Psoas muscle (tissue), 8 donors: ENCODE measurements around the gene IHH. TPM values are rescaled to one million over a fixed set of nuclear protein-coding genes. Genes with fewer than 3 reads are reported as not detected.

Source experiments
- ATAC-seq, 4 donors: fragments of 200-7000 bp; cut with Tn5 transposase; one replicate each; pipeline ENCODE4 v1.9.1; 2020; ENCODE audit warnings: moderate library complexity in 3 of 4, mild to moderate bottlenecking in 2 of 4
- DNase-seq, 2 donors: peaks; one replicate each; pipeline ENCODE4 v3.0.0-alpha.2; 2020
- H3K27ac ChIP-seq: fragments of 200-600 bp; one replicate; pipeline ENCODE4 v1.8.0; 2022
- H3K27me3 ChIP-seq, 3 donors: fragments of 200-600 bp in 1 of 3; one replicate each; pipeline versions ENCODE4 v1.6.1 to v1.8.0; 2013 to 2022; ENCODE audit warnings: low read length in 2 of 3, mild to moderate bottlenecking in 2 of 3, moderate library complexity in 1 of 3; ENCODE audit not compliant: insufficient read depth in 3 of 3
- H3K36me3 ChIP-seq, 2 donors: fragments of 200-600 bp in 1 of 2; one replicate each; pipeline versions ENCODE4 v1.6.1 to v1.8.0; 2013 to 2022; ENCODE audit warnings: low read depth in 1 of 2, mild to moderate bottlenecking in 1 of 2, moderate library complexity in 1 of 2; ENCODE audit not compliant: insufficient read depth in 1 of 2
- H3K4me1 ChIP-seq: fragments of 200-600 bp; one replicate; pipeline ENCODE4 v1.8.0; 2022
- H3K4me3 ChIP-seq: fragments of 200-600 bp; one replicate; pipeline ENCODE4 v1.8.0; 2022; ENCODE audit warnings: mild to moderate bottlenecking
- H3K9me3 ChIP-seq: fragments of 200-600 bp; one replicate; pipeline ENCODE4 v1.8.0; 2022
- CTCF ChIP-seq: fragments of 200-600 bp; IDR thresholded peaks from one replicate; pipeline ENCODE4 v1.8.0; 2022; ENCODE audit warnings: antibody characterized with exemption
- WGBS, 3 donors: extraction: QIAGEN DNeasy Blood & Tissue Kit; methylation state at CpG; one replicate each; pipeline versions ENCODE4 v1.1.6 to v1.1.7; 2013; 5-methylcytosine and 5-hydroxymethylcytosine counted together
- intact Hi-C, 2 donors: fragments of 100-400 bp; cut with DNase I; formaldehyde crosslinking; loops; one replicate each; pipeline versions ENCODE4 v1.11.0 to v1.14.2; 2022
- polyA plus RNA-seq, 3 donors: library from polyadenylated mRNA; stranded (reverse); fragments of 200-250 nt; gene quantifications; one replicate each; pipeline ENCODE4 v1.2.3, GENCODE V29; 2013
- total RNA-seq, 4 donors: library from RNA; stranded (reverse); fragmentation: NEBNext Ultra II Directional in 2 of 4; extraction: Animal tissue kit (Norgen Biotek cat#: 25700) in 2 of 4; gene quantifications; one replicate each; pipeline versions ENCODE4 v1.2.1 to v1.2.4, GENCODE V29; 2021 to 2023
- donor health status: healthy with polysubstance abuse.
- donor health status: DM: no; HTN: no; CAD: no; lungs with moderate emphysema.
- donor health status: Bipolar disorder and iron deficiency.
- donor health status: healthy.
- donor health status: DM: yes; HTN: yes; CAD: no.
- donor health status: DM: no; HTN: no; CAD: no.
- donor health status: DM: no; HTN: no; CAD: no.
- donor health status: DM: yes; HTN: yes; CAD: no.

Gene IHH
- total and polyA plus RNA-seq, 7 donors, result 0.03 to 0.12 TPM; not detected in 5

GRCh38 chr2:219072741-219073250 lies 12.1 kb upstream of the IHH start:
- Histone ChIP-seq H3K27ac (no peak overlapping the region), H3K36me3 (peaks cover 4 to 35% of the 10 kb centered on the region in 2 donors), H3K9me3 (no peaks in the 10 kb centered on the region), H3K4me1 (no peaks in the 10 kb centered on the region), H3K27me3 (peaks cover 0 to 5% (median 0%) of the 10 kb centered on the region in 3 donors), H3K4me3 (no peak overlapping the region)
- ATAC-seq (no peak), DNase-seq (no peak)
- TF ChIP-seq CTCF, result no peak
- 90 to 93% (median 92%) methylated on average over 9 of the region's 9 CpGs for WGBS, 3 donors
- intact Hi-C loops, result loop anchor here in 1 of 2 donors (5.0 kb wide), 1 partner anchor 45 kb away; no protein-coding TSS in a partner anchor

- Histone ChIP-seq H3K4me1 (no peaks in the 10 kb centered on the region), H3K9me3 (no peaks in the 10 kb centered on the region), H3K27ac (no peak overlapping the region), H3K4me3 (no peak overlapping the region), H3K36me3 (peaks cover 2 to 20% of the 10 kb centered on the region in 2 donors), H3K27me3 (peaks cover 0 to 5% (median 0%) of the 10 kb centered on the region in 3 donors)
- TF ChIP-seq CTCF, result no peak
- DNase-seq (no peak), ATAC-seq (peak in 1 of 4 donors; percentile 43)
- intact Hi-C loops, result loop anchor here in 1 of 2 donors (5.0 kb wide), 1 partner anchor 46 kb away; no protein-coding TSS in a partner anchor
- WGBS, 3 donors, result 79 to 81% (median 81%) methylated on average over 6 of the region's 6 CpGs
Measured at GRCh38 chr2:219071131-219071816, 10.6 kb upstream of the IHH start.

DNA sequence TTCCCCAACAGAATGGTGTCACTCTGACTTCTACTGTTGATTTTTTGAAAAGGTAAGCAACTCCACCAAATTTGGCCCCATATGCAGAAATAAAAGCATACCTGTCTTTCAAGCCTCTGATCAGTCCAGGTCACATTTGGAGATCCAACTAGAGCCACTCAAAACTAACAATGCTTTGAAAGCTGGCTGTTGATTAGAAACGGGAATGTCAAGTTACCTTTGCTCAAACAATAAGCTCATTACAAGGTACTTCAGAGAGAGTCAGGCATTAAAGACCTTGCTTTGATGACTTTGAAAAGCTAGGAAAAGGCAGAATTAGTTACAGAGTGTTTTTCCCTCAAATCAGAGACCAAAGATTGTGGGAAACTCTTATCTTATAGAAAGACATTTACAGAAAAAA lies 4.8 kb upstream of the IHH start:
- 72 to 81% (median 81%) methylated on average over 1 of the region's 1 CpG for WGBS, 3 donors
- Histone ChIP-seq H3K36me3 (no peaks in the 10 kb centered on the region), H3K9me3 (no peaks in the 10 kb centered on the region), H3K27ac (no peak overlapping the region), H3K27me3 (peaks cover 0 to 43% (median 7%) of the 10 kb centered on the region in 3 donors), H3K4me3 (no peak overlapping the region), H3K4me1 (no peaks in the 10 kb centered on the region)
- DNase-seq, result no peak
- no peak for ATAC-seq
- intact Hi-C loops, result no loop called here
- TF ChIP-seq CTCF, result no peak

- intact Hi-C loops, result no loop called here
- peaks cover 28% of the 10 kb centered on the region for H3K4me1 ChIP-seq
- H3K4me3 ChIP-seq, result no peak overlapping the region
- no peak overlapping the region for H3K27ac ChIP-seq
- no peak for TF ChIP-seq CTCF
- peaks cover 0 to 72% (median 19%) of the 10 kb centered on the region in 3 donors for H3K27me3 ChIP-seq
- ATAC-seq, result no peak
- DNase-seq, result no peak
- no peaks in the 10 kb centered on the region for H3K36me3 ChIP-seq
- H3K9me3 ChIP-seq, result no peaks in the 10 kb centered on the region
- WGBS, 3 donors, result 66 to 82% (median 68%) methylated on average over 6 of the region's 6 CpGs
Measured at GRCh38 chr2:219062081-219062480, 1.4 kb upstream of the IHH start.
